OCI-LY1 (cell line): ENCODE measurements around the gene TTN.

ENCODE experiments used
- H2AFZ ChIP-seq: fragments of 200-600 bp; sonication (generic), shearing (Covaris generic); 2 replicates; pipeline ENCODE4 v1.6.0; 2014; ENCODE audit warnings: antibody characterized with exemption, mild to moderate bottlenecking, low read length
- H3F3A ChIP-seq: fragments of 200-600 bp; sonication (generic), shearing (Covaris generic); 2 replicates; pipeline ENCODE4 v1.6.0; 2014; ENCODE audit warnings: mild to moderate bottlenecking, antibody characterized with exemption, low read length, moderate library complexity; ENCODE audit not compliant: insufficient read depth
- H3K27ac ChIP-seq: fragments of 200-600 bp; sonication (generic); 2 replicates; pipeline ENCODE4 v1.5.1; 2014; ENCODE audit warnings: low read length, mixed run types, mild to moderate bottlenecking, low read depth; ENCODE audit not compliant: poor library complexity, severe bottlenecking
- H3K27me3 ChIP-seq: fragments of 200-600 bp; sonication (generic); 2 replicates; pipeline ENCODE4 v1.6.0; 2014; ENCODE audit warnings: antibody characterized with exemption, mild to moderate bottlenecking, low read length, moderate library complexity; ENCODE audit not compliant: insufficient read depth
- H3K36me3 ChIP-seq: fragments of 200-600 bp; sonication (generic); 2 replicates; pipeline ENCODE4 v1.6.1; 2014; ENCODE audit warnings: mild to moderate bottlenecking, antibody characterized with exemption, low read length, moderate library complexity, mixed read lengths; ENCODE audit not compliant: insufficient read depth
- H3K4me1 ChIP-seq: fragments of 200-600 bp; sonication (generic); 2 replicates; pipeline ENCODE4 v1.5.1; 2014; ENCODE audit warnings: mild to moderate bottlenecking, low read length, moderate library complexity; ENCODE audit not compliant: insufficient read depth, severe bottlenecking
- H3K4me2 ChIP-seq: fragments of 200-600 bp; sonication (generic), shearing (Covaris generic); 2 replicates; pipeline ENCODE4 v1.6.1; 2014; ENCODE audit warnings: low read length
- H3K4me3 ChIP-seq: fragments of 200-600 bp; sonication (generic); 2 replicates; pipeline ENCODE4 v1.5.1; 2014; ENCODE audit warnings: low read length, low read depth, mild to moderate bottlenecking, mixed read lengths; ENCODE audit not compliant: poor library complexity, severe bottlenecking
- H3K79me2 ChIP-seq: fragments of 200-600 bp; shearing (Covaris generic); 2 replicates; pipeline ENCODE4 v1.6.1; 2016; ENCODE audit warnings: mixed run types, low read length, mixed read lengths; ENCODE audit not compliant: insufficient read depth
- H3K9ac ChIP-seq: fragments of 200-600 bp; sonication (generic), shearing (Covaris generic); 2 replicates; pipeline ENCODE4 v1.6.1; 2014; ENCODE audit warnings: mild to moderate bottlenecking, low read length, mixed read lengths
- H3K9me2 ChIP-seq: fragments of 200-600 bp; sonication (generic), shearing (Covaris generic); 2 replicates; pipeline ENCODE4 v1.6.1; 2014; ENCODE audit warnings: low read depth, mild to moderate bottlenecking, low read length, mixed read lengths
- H3K9me3 ChIP-seq: fragments of 200-600 bp; shearing (Covaris generic); 2 replicates; pipeline ENCODE4 v1.6.1; 2014; ENCODE audit warnings: low read length, mixed read lengths
- H4K20me1 ChIP-seq: fragments of 200-600 bp; sonication (generic), shearing (Covaris generic); 2 replicates; pipeline ENCODE4 v1.6.0; 2016; ENCODE audit warnings: mild to moderate bottlenecking, low read length; ENCODE audit not compliant: insufficient read depth
- CTCF ChIP-seq: fragments of 200-600 bp; sonication (generic), shearing (Covaris generic); IDR thresholded peaks from 2 replicates; pipeline ENCODE4 v1.5.1; 2017; ENCODE audit warnings: mild to moderate bottlenecking, antibody characterized with exemption, low read length, moderate library complexity, mixed read lengths
- EZH2 ChIP-seq: fragments of 200-600 bp; sonication (generic), shearing (Covaris generic); IDR thresholded peaks from 2 replicates; pipeline ENCODE4 v1.8.0; 2017; ENCODE audit warnings: borderline replicate concordance, mixed run types, mild to moderate bottlenecking, antibody characterized with exemption, low read length, moderate library complexity, mixed read lengths

TTN gene

GRCh38 chr2:178715366-178715765 is 91.9 kb downstream of the TTN start:
- H4K20me1 ChIP-seq: no peaks in the 10 kb centered on the region
- no peaks in the 10 kb centered on the region for H3K9me3 ChIP-seq
- no peaks in the 10 kb centered on the region for H3K79me2 ChIP-seq
- H3K27me3 ChIP-seq: no peaks in the 10 kb centered on the region
- H3K36me3 ChIP-seq: peaks cover 99% of the 10 kb centered on the region
- no peak overlapping the region for H2AFZ ChIP-seq
- H3K9me2 ChIP-seq: no peaks in the 10 kb centered on the region
- H3K27ac ChIP-seq: no peak overlapping the region
- H3F3A ChIP-seq: no peaks in the 10 kb centered on the region
- no peak overlapping the region for H3K4me2 ChIP-seq
- H3K4me3 ChIP-seq: no peak overlapping the region
- TF ChIP-seq EZH2 (no peak), CTCF (no peak)
- H3K4me1 ChIP-seq: no peaks in the 10 kb centered on the region
- no peak overlapping the region for H3K9ac ChIP-seq

GRCh38 chr2:178707476-178707875 is 99.7 kb downstream of the TTN start:
- Histone ChIP-seq H3K4me1 (no peaks in the 10 kb centered on the region), H3K9me3 (no peaks in the 10 kb centered on the region), H3K27me3 (no peaks in the 10 kb centered on the region), H3K4me3 (no peak overlapping the region), H3K9ac (no peak overlapping the region), H3K36me3 (peaks cover 91% of the 10 kb centered on the region), H4K20me1 (no peaks in the 10 kb centered on the region), H3K9me2 (no peaks in the 10 kb centered on the region), H3K4me2 (no peak overlapping the region), H3K27ac (no peak overlapping the region), H3K79me2 (no peaks in the 10 kb centered on the region), H2AFZ (no peak overlapping the region), H3F3A (no peaks in the 10 kb centered on the region)
- TF ChIP-seq CTCF (no peak), EZH2 (no peak)

- no peaks in the 10 kb centered on the region for H3K4me1 ChIP-seq
- no peak overlapping the region for H3K4me2 ChIP-seq
- no peak overlapping the region for H3K9ac ChIP-seq
- TF ChIP-seq CTCF (no peak), EZH2 (no peak)
- no peaks in the 10 kb centered on the region for H3K79me2 ChIP-seq
- no peak overlapping the region for H2AFZ ChIP-seq
- no peak overlapping the region for H3K27ac ChIP-seq
- peaks cover 90% of the 10 kb centered on the region for H3K36me3 ChIP-seq
- no peaks in the 10 kb centered on the region for H3F3A ChIP-seq
- no peaks in the 10 kb centered on the region for H3K9me2 ChIP-seq
- H3K9me3 ChIP-seq: no peaks in the 10 kb centered on the region
- H3K4me3 ChIP-seq: no peak overlapping the region
- H3K27me3 ChIP-seq: no peaks in the 10 kb centered on the region
- H4K20me1 ChIP-seq: no peaks in the 10 kb centered on the region
Measured at GRCh38 chr2:178704876-178705275, 102.3 kb downstream of the TTN start.
